Renal cortical epithelial cell (primary cell): ENCODE measurements around the gene SLC6A9. TPM values are rescaled to one million over a fixed set of nuclear protein-coding genes. Genes with fewer than 3 reads are reported as not detected.

Experiments used
- DNase-seq: peaks from one replicate; pipeline ENCODE4 v3.0.0-alpha.2; 2011; ENCODE audit warnings: low read depth
- total RNA-seq: library from RNA; depleted of rRNA; stranded (reverse); fragments of >200 nt; gene quantifications from 2 replicates; pipeline ENCODE4 v1.2.3, GENCODE V29; 2014

Gene SLC6A9
- total RNA-seq, 1 donor from 2014 or later = 5.0 TPM

DNA sequence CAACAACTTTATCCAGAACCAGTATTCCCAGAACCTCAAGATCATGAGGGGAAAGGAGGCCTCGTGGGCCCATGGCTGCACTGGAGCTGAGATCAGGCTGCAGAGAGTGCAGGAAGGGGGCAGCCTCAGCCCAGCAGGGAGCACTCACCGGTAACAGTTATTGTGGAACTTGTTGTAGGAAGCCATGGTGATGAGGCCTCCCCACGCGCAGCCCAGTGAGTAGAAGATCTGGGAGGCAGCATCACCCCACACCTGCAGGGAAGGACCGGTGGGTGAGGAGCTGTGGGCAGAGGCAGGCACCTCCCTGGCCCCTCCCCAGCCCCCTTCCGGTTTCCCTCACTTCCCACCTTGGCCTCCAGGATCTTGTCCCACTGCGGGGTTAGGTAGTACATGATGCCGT is 29.1 kb downstream of the SLC6A9 start:
- DNase-seq = no peak

DNA sequence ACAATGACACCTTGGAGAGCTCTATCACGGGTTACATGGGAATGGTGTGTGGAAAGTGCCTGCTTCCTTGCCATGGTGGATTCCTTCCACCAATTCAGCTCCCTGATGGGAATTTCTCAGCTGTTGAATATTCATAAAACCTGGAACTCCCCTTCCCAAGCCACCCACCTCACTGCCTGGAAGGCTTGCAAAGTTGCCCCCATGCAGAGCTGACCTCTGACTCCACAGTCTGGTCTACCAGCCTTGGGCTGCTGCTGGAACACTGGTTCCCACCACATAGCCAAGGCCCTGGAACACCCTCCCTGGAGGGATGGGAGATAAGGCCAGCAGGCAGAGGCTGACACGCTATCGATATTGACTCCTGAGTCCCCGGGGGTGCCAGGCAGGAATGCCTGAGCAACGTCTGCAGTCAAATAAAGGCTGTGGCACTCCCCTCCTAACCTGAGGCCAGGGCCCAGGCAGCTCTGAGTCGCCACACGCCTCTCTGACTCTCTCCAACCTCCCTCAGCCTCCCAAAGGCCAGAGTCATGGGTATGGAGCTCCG is 31.1 kb downstream of the SLC6A9 start:
- DNase-seq = peak; percentile 23

DNA sequence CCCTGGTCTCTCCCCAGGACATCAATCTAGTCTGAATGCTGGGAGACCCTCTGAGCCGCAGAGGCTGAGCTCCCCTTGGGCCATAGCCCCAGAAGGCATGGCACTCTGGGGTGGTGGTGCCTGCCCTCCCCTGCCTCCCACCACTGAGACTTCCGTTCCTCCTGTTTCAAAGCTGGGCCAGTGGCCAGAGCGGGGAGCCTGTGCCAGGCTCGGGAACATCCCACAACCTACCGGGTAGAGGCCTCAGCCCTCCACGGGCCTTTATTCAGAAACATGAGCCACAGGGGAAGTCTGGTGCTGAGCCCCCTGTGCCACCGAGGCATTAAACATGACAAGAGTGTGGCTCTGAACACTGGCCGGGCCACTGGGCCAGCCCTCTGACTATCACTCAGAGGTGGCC is 31.8 kb downstream of the SLC6A9 start:
- DNase-seq = no peak

DNA sequence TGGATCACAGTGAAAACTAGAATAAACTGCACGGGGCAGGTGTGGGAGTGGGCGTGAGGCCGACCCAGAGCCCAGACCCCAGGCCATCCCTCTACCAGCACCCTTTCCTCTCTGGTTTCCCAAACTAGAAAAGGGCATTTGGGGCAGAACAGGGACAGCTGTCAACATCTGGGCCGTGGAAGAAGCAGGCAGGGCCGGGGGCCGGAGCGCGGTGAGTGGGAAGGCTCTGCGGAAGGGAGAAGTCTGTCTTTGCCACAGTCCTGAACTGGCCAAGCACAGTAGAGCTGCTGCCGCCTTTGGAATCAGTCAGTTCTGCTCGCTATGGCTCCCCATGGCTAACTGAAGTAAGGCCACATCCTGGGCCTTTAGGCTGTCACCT is 33.3 kb downstream of the SLC6A9 start:
- no peak for DNase-seq

DNA sequence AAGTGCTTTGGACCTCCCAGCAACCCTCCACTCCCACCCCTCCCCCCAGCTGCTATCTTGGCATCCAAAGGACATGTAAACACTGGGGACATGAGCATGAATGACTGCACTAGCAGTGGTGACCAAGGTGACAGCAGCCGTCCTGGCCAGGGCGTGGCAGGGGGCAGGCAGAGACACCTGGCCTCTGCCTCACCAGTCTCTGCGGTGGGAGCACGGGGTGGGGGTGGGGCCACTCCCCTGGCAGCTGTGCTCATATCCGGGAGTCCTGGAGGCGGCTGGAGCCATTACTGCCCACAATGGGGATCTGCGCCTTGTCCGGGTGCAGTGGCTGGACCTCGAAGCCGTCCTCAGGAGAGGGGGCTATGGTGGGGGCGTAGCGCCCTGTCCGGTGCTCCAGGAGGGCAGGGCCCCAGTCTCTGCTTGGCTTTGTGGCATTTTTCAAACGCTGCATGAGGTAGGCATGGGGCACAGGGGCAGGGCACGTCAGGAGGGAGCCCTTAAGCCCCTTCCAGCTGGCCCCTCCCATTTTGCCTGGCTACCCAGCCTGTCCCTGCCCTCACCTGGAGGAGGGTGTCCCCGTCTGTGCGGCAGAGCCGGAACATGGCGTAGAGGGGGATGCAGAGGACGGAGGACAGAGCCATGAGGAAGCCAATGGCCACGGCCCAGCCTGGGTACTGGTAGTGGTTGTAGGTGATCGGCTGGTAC is 33.8 kb downstream of the SLC6A9 start:
- DNase-seq = no peak

DNA sequence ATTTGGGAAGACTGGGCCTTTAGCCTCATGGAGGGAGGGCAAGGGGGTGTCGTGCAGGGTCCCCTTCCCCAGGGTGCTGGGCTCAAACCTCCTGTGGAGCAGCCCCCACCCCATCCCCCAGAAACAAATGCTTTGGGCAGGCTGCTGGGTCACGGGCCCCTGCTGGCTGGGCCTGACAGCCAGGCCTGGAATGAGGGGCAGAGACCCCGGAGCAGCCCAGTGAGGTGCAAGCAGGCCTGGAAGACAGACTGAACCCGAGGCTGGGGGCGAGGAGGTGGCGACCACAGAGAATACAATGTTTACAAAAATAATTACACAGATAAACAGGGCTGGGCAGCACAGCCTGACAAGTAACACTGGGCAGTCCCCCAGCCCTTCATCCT is 34.5 kb downstream of the SLC6A9 start:
- DNase-seq = no peak

DNA sequence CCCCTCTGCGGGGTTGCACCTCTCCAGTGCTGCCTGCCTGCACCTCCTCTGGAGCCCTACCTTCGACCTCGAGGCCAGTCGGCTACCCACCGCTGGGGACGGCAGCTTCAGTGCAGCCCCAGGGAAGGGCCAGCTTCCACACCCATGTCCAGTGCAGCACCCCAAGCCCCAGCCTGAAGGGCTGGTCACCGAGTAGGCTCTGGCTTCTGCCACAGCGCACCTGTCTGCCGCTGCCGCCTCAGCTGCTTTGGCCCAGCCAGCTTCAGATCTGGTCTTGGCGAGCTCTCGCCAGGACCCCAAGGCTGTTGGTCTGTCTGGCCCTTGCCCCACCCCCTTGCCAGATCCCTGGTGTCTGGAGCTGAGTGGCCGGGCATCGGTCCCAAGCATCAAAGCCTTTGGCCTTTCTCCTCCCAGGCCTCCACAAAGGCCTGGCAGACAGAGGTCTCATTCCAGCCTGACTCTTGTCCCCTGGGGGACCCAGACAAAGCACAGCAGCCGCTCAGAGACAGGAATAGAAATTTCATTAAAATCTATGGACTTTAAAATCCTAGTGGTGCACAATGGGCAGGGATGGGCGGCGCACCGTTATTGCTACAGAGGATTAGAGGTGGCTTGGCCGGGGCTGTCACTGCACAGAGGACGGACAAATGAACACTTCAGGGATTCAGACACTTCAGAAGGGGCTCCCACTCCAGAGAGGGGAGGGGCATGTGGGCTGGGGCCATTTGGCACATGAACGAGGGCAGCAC is 35.1 kb downstream of the SLC6A9 start:
- no peak for DNase-seq

DNA sequence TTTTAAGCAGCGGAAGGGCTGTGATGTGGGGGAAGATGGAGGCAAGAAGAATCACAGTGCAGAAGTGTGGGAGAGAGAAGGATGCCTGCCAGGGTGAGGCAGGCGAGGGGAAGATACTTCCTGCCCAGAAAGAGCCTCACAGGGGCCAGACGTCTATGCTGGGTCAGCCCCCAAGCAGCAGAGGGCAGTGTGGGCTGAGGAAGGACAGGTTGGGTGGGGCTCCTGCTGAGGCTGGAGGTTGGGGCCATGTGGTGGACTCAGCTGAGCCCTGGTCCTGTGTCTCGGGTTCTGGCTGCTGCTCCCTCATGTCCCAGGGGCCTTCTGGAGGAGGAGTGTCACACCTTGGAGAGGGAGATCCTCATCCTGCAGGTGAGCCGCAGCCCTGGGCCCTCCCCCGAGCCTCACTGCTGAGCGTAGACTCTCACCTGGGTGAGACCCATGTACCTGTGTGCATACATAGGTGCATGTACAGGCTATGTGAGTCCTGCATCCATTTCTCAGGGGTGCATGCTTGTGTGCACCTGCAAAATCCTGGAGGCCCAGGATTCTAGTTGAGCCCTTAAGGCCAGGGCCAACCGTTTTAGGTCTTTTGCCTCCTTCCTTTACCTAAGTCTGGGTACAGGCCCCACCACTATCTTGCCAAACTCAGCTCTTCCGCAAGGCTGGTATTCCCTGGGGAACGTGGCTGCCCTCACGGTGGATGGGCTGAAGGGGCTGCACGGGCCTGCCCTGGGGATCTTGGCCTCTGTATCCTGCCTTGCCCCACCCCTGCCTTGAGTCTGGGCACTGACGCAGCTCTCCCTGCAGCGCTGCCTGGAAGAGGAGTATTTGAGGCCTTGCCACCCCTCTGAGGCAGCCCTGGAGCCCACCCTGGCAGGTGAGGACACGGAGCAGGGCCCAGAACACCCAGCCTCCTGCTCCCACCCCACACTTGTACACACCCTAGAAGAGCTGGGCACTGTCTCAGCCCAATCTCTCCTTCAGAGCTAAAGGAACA is 36.2 kb downstream of the SLC6A9 start:
- no peak for DNase-seq

DNA sequence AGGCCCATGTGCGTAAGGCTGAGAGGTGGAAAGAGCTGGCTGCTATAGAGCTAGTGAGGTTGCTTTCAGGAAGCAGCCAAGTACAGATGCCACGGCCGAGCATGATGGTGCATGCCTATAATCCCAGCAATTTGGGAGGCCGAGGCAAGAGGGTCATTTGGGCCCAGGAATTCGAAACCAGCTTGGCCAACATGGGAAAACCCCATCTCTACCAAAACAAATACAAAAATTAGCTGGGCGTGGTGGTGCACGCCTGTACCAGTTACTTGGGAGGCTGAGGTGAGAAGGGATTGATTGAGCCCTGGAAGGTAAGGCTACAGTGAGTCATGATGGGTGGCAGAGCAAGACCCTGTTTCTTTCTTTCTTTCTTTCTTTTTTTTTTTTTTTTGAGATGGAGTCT is 37.2 kb downstream of the SLC6A9 start:
- DNase-seq = no peak

DNA sequence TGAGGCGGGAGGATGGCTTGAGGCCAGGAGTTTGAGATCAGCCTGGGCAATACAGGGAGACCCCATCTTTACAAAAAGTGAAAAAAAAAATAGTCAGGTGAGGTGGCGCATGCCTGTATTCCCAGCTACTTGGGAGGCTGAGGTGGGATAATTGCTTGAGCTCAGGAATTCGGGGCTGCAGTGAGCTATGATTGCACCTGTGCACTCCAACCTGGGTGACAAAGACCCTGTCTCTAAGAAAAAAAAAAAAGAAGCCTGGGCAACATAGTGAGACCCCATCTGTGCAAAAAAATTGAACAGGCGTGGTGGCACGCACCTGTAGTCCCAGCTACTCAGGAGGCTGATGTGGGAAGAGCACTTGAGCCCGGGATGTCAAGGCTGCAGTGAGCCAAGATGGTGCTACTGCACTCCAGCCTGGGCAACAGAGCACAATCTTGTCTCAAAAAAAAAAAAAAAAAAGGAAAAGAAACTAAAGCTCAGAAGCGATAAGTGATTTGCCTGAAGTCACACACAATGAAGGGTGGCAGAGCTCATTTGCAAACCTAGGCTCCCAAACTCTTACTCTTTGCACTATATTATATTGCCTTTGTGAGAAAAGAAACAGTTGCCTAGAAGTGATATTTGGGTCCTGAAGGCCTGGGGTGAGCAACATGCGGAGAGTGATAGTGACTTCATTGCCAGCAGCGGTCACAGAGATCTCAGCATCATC is 37.9 kb downstream of the SLC6A9 start:
- no peak for DNase-seq

DNA sequence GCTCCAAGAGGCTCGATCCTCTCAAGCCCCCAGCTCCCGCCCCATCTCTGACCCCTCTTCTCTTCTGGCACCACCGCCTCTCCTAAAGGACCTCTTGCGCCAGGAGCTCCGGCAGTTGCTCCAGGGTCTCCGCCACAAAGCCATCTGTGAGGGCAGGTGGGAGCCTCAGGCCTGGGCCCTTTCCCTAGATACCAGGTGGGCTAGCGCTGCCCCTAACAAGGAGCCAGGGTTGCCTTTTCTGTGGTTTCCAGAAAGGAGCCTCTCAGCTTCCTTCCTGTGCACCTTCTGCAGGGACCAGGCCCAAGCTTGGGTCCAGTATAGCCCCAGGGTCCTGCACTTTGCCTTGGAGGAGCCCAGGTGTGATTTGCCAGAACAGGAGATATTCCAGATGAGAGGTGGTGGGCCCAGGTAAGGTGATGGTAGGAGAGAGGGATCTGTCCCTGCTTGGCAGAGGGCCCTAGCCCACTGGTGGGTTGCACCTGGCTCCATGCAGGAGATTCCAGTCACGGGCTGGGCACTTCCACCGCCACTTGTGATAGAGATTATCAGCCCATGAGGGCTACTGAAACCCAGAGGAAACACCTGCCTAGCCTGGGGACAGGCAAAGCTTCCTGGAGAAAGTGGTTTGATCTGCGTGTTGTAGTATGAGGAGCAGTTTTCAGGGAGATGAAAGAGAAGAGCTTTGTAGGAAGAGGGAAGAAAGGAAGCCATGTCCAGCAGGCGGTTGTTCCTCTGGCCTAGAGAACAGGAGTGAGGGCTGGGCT is 38.8 kb downstream of the SLC6A9 start:
- DNase-seq = no peak

DNA sequence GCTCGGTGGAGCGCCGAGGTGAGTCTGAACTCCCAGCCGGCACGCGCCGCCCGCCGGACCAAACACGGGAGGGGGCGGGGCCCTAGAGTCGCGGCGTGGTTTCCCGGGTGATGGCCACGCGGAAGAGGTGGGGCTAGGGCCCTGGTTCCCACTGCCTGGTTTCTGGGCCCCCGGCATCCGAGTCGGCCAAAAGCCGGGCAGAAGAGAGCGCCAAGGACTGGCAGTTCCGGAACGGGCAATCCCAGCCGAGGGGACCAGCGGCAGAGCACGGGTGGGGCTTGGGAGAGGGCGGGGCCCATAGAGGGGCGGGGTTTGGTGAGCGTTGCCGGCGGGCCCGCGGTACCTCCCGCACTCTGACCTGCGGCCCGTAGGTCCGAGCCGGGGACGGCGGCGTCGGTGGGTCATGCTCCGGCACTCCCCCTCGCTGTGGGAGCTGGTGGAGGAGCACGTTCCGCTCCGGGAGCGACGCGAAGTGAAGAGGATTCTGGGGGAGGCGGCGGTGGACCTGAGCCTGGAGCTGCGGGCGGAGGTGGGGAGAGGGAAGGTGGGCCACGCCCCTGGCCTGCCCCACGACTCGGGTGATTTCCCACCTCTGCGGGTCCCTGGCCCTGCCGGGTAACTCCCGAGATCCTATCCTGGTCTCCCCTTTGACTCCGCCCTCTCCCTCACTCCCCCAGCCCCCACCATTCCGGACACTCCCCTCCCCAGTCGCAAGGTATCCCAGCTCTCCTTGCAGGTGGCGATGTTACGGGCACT is 39.6 kb downstream of the SLC6A9 start, which contains the start of gene CCDC24:
Gene CCDC24, plus strand, starts transcription at position 124 of the 756 bp plus-strand sequence. Its CDS starts 280 bp downstream, at position 404.
- DNase-seq = peak; percentile 62

DNA sequence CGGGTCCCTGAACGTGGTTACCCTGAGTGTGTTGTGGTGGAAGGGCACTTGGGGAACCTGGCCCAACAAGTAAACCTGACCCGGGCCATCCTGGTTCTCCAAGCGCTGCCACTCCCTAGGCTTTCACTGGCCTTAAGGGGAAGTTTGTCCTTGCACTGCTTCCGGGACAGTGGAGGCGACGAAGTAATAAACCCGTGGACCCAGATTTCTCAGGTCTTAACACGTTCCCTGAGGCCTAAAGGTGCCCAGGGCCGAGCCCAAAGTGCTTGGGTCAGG is 40.1 kb downstream of the SLC6A9 start:
- no peak for DNase-seq

DNA sequence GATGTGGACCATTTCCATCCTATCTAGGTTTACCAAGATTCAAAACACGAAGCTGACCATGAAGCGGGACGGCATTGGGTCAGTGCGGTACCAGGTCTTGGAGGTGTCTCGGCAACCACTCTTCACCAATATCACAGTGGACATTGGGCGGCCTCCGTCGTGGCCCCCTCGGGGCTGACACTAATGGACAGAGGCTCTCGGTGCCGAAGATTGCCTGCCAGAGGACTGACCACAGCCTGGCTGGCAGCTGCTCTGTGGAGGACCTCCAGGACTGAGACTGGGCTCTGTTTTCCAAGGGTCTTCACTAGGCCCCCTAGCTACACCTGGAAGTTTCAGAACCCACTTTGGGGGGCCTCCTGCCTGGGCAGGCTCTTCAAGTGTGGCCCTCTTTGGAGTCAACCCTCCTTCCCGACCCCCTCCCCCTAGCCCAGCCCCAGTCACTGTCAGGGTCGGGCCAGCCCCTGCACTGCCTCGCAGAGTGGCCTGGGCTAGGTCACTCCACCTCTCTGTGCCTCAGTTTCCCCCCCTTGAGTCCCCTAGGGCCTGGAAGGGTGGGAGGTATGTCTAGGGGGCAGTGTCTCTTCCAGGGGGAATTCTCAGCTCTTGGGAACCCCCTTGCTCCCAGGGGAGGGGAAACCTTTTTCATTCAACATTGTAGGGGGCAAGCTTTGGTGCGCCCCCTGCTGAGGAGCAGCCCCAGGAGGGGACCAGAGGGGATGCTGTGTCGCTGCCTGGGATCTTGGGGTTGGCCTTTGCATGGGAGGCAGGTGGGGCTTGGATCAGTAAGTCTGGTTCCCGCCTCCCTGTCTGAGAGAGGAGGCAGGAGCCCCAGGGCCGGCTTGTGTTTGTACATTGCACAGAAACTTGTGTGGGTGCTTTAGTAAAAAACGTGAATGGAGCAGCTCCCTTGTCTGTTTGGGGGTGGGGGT is 40.7 kb downstream of the SLC6A9 start:
- no peak for DNase-seq

DNA sequence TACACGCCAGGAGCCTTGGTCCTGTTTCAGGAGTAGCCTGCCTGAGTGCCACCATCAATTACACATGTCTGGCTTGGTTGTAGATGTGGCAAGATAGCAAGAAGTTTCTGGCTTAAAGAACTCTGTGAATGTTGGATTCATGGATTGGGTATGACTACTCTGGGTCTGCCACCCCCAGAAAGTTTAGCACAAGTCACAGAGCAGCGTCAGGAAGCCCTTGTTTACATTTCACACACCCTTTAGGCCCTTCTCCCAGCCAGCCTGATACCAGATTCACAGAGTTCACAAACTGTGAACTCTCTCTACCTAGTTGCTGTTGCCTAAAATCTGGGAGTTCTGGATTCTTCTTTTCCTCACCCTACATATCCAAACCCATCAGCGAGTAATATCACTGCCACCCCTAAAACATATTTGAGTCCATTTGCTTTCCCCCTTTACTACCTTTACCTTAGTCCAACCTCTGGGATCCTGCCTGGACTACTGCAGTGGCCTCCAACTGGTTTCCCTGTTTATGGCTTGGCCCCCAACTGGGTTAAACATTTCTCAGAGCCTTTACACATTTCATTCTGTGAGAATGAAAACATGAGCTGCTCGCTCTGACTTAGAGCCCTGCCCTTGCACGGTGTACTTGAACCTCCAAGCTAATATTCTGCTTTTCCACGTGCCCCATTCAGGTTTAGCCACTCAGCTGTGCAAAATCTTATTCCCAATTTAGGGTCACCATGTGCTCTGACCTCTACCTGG is 43.9 kb downstream of the SLC6A9 start:
- peak; percentile 26 for DNase-seq

DNA sequence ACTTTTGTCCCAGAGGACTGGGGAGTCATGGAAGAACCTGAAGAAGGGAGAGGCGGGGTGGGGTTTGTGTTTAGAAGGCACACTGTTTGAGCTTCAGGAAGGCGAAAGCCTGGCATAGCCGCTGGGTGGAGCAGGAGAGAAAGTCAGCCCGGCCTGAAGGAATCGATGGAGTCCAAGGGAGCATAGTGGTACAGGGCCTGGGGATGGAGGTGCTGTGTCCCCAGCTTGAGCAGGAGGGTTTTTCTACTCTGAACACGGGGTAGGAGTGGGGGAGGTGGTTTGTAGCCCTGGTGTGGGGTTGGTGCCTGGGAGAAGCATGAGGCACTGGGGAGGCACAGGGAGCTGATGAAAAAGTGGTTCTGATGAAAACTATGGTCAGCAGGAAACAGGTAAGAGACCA is 44.5 kb downstream of the SLC6A9 start:
- DNase-seq = no peak

DNA sequence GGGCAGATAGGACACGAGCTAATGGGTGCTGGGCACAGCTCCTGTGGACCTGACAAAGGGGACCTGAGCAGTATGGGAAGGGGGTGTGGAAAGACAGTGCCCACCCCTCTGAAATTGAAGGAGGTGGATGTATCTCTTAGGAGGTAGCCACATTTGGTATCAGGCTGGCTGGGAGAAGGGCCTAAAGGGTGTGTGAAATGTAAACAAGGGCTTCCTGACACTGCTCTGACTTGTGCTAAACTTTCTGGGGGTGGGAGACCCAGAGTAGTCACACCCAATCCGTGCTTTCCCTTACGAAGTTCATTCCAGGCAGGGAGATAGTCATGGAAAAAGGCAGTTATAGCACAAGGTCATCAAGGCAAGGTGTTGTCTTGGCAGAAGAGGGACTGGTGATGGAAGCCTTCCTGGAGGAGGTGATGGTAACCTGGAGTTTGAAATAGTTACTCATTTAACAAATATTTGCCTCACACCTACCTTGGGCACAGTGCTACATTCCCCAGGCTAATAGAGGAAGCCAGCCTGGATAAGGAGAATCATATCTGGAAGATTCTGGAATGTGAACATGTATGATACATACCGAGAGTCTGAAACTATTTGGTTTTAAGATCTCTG is 45.2 kb downstream of the SLC6A9 start:
- DNase-seq = no peak

DNA sequence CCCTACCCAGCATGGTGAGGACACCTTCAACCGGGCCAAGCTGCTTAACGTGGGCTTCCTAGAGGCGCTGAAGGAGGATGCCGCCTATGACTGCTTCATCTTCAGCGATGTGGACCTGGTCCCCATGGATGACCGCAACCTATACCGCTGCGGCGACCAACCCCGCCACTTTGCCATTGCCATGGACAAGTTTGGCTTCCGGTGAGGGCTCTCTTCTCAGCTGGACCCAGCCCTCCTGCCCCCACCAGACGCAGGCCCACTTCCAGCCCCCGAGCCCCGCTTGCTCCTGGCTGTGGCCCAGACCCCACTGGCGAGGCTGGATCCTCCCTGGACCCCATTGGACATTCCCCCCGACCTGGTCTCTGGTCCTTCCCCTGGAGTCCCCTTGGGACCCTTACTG is 46.4 kb downstream of the SLC6A9 start:
- DNase-seq = no peak
